Measurements from ENCODE around the gene TBC1D22A. TPM values are rescaled to one million over a fixed set of nuclear protein-coding genes. Genes with fewer than 3 reads are reported as not detected.

TBC1D22A gene
- total RNA-seq, 2 experiments from 2014 or later, result 38.5 to 41.0 TPM

DNA sequence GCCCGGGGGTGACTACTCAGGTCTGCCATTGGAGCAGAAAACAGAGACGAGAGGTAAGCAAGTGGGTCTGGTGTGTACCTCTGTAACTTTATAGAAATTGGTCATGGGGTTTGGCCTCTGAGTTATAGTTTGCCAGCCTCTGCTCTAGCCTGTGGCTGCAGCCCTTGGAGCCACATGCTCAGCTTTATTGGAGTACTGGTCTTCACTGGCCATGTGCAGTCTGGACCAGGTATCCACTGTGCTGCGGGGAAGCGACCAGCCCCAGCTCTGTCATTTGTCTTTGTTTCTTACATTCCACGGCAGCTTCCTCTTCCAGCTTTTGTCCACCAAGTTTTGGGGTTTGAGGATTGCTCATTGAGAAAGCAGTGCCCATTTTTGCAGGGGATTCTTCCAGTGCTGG, 453.4 kb downstream of the TBC1D22A start:
- H3K27ac Mint-ChIP-seq, result no peak overlapping the region
- H3K4me3 Mint-ChIP-seq, result no peak overlapping the region
- no peaks in the 10 kb centered on the region for H3K36me3 Mint-ChIP-seq (ENCODE audit: low read depth)
- peaks cover 10% of the 10 kb centered on the region for H3K9me3 Mint-ChIP-seq
- DNase-seq, result peak; percentile 10
- CTCF ChIA-PET, result no interaction called here
- H3K27me3 Mint-ChIP-seq, result no peaks in the 10 kb centered on the region
- POLR2A ChIA-PET, result no interaction called here
- no peaks in the 10 kb centered on the region for H3K4me1 Mint-ChIP-seq

GRCh38 chr22:47218671-47219070, 456.2 kb downstream of the TBC1D22A start:
- H3K4me3 Mint-ChIP-seq, result no peak overlapping the region
- no peaks in the 10 kb centered on the region for H3K4me1 Mint-ChIP-seq
- ChIA-PET POLR2A (no interaction called here), CTCF (no interaction called here)
- no peaks in the 10 kb centered on the region for H3K36me3 Mint-ChIP-seq (ENCODE audit: low read depth)
- no peaks in the 10 kb centered on the region for H3K27me3 Mint-ChIP-seq
- DNase-seq, result peak; percentile 9
- H3K9me3 Mint-ChIP-seq, result peaks cover 6% of the 10 kb centered on the region
- no peak overlapping the region for H3K27ac Mint-ChIP-seq

- Mint-ChIP-seq H3K36me3 (ENCODE audit: low read depth) (no peaks in the 10 kb centered on the region), H3K27ac (no peak overlapping the region), H3K9me3 (peaks cover 6% of the 10 kb centered on the region), H3K4me3 (no peak overlapping the region), H3K27me3 (no peaks in the 10 kb centered on the region), H3K4me1 (no peaks in the 10 kb centered on the region)
- ChIA-PET CTCF (no interaction called here), POLR2A (no interaction called here)
- no peak for DNase-seq
These were observed 457.3 kb downstream of the TBC1D22A start for GRCh38 chr22:47219789-47220188.

DNA sequence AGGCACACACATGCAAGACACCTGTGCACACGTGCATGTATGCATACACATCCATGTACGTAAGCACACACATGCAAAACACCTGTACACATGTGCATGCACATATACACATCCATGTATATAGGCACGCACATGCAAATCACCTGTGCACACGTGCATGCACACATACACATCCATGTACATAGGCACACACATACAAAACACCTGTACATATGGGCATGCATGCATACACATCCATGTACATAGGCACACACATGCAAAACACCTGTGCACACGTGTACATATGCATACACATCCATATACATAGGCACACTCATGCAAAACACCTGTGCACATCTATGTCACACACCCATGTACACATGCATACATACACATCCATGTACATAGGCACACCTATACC, 458.3 kb downstream of the TBC1D22A start:
- peaks cover 1% of the 10 kb centered on the region for H3K27me3 Mint-ChIP-seq
- H3K4me3 Mint-ChIP-seq, result no peak overlapping the region
- DNase-seq, result no peak
- POLR2A ChIA-PET, result no interaction called here
- peaks cover 6% of the 10 kb centered on the region for H3K9me3 Mint-ChIP-seq
- no peak overlapping the region for H3K27ac Mint-ChIP-seq
- H3K36me3 Mint-ChIP-seq (ENCODE audit: low read depth), result no peaks in the 10 kb centered on the region
- no peaks in the 10 kb centered on the region for H3K4me1 Mint-ChIP-seq
- CTCF ChIA-PET, result no interaction called here

GRCh38 chr22:47221840-47222615, 459.6 kb downstream of the TBC1D22A start:
- CTCF ChIA-PET, result no interaction called here
- H3K36me3 Mint-ChIP-seq (ENCODE audit: low read depth), result no peaks in the 10 kb centered on the region
- H3K9me3 Mint-ChIP-seq, result peaks cover 6% of the 10 kb centered on the region
- POLR2A ChIA-PET, result no interaction called here
- H3K4me1 Mint-ChIP-seq, result no peaks in the 10 kb centered on the region
- peak; percentile 11 for DNase-seq
- H3K4me3 Mint-ChIP-seq, result no peak overlapping the region
- H3K27me3 Mint-ChIP-seq, result peaks cover 1% of the 10 kb centered on the region
- H3K27ac Mint-ChIP-seq, result no peak overlapping the region

Other genes with a start within 250 kb of the TBC1D22A start
- under 1 TPM; 0.10 to 0.13 TPM for gene CELSR1, start 225.0 kb upstream of the TBC1D22A start, total RNA-seq
- 10 to 100 TPM; 52.9 to 54.8 TPM for gene GRAMD4, start 142.3 kb upstream of the TBC1D22A start, total RNA-seq
- gene CERK, start 24.4 kb upstream of the TBC1D22A start, total RNA-seq, result 10 to 100 TPM; 68.7 to 73.4 TPM